Testis (tissue), 3 donors: ENCODE measurements around the gene SHC3. TPM values are rescaled to one million over a fixed set of nuclear protein-coding genes. Genes with fewer than 3 reads are reported as not detected.

Source experiments
- DNase-seq: peaks from one replicate; pipeline ENCODE4 v3.0.0-alpha.2; 2019
- H3K27ac ChIP-seq, 2 donors: fragments of 200-600 bp; sonication (generic); one replicate each; pipeline ENCODE4 v1.5.1; 2019
- H3K27me3 ChIP-seq: fragments of 200-600 bp; sonication (generic); one replicate; pipeline ENCODE4 v1.5.1; 2019
- H3K36me3 ChIP-seq: fragments of 200-600 bp; sonication (generic); one replicate; pipeline ENCODE4 v1.5.1; 2017; ENCODE audit warnings: low read depth; ENCODE audit errors: missing control alignments
- H3K4me1 ChIP-seq: fragments of 200-600 bp; sonication (generic); one replicate; pipeline ENCODE4 v1.5.1; 2019
- H3K4me3 ChIP-seq, 2 donors: fragments of 200-600 bp; sonication (generic); one replicate each; pipeline ENCODE4 v1.5.1; 2017 to 2019
- H3K9me3 ChIP-seq: fragments of 200-600 bp; sonication (generic); one replicate; pipeline ENCODE4 v1.5.1; 2017
- POLR2A ChIP-seq: fragments of 450-650 bp; IDR thresholded peaks from one replicate; pipeline ENCODE4 v1.6.1; 2017; ENCODE audit warnings: antibody characterized with exemption, mild to moderate bottlenecking, moderate library complexity
- WGBS, 2 donors: methylation state at CpG; one replicate each; pipeline ENCODE4 v1.1.5; 2018; 5-methylcytosine and 5-hydroxymethylcytosine counted together
- intact Hi-C: fragments of 100-400 bp; cut with DNase I; formaldehyde crosslinking; loops from one replicate; pipeline ENCODE4 v1.15.1; 2023; ENCODE audit warnings: low total_unique reads
- polyA plus RNA-seq: library from polyadenylated mRNA; stranded (reverse); fragments of 350-450 nt; fragmentation: Illumina TruSeq; extraction: RNeasy Lipid Tissue Mini Kit (QIAGEN cat#74804); gene quantifications from one replicate; pipeline ENCODE4 v1.2.3, GENCODE V29; 2014; ENCODE audit warnings: low read depth, low replicate concordance; ENCODE audit not compliant: insufficient read depth
- total RNA-seq, 2 donors: library from RNA; depleted of rRNA; stranded (reverse); fragments of >200 nt; gene quantifications; one replicate each; pipeline ENCODE4 v1.2.3, GENCODE V29; 2016
- TF ChIP-seq, protein P1 (sequence below), 3 experiments: fragments of 450-650 bp in 2 of 3; fragments of 200-600 bp in 1 of 3; sonication (generic) in 1 of 3; IDR thresholded peaks; one replicate each; pipeline ENCODE4 v1.5.1; 2016 to 2019; ENCODE audit warnings: antibody characterized with exemption in 3 of 3, mild to moderate bottlenecking in 2 of 3, moderate library complexity in 1 of 3

The SHC3 gene
- total and polyA plus RNA-seq, 3 donors from 2014 or later: 0.37 to 0.87 (median 0.82) TPM

DNA sequence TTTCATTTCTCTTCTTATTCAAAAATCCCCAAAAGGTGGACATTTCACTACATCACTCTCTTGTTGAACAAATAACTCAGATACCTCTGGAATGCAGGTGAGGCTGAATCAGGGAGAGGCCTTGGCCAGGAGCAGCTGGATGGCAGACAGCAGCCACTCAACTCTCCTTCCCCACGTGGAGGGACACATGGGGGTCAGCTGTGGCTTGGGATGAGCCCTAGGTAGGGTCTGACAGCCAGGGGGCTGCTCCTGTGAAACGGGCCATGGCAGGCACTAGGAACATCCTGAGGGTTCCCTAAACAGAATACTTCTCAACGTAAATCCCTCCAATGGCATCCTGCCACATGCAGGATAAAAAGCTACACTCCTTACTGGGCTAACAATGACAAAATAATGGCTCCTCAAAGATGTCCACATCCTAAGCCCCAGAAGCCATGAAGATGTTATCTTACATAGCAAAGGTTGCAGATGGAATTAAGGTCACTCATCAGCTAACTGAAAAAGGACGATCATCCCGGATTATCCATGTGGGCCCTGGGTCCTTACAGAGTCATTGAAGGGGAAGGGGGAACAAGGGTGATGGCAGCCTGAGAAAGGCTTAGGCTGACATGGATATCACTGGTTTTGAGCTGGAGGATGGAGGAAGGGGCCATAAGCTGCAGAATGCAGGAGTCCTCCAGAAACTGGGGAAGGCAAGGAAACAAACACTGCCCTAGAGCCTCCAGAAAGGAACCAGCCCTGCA, 218.7 kb downstream of the SHC3 start:
- intact Hi-C loops: no loop called here
- TF ChIP-seq, protein P1, sequence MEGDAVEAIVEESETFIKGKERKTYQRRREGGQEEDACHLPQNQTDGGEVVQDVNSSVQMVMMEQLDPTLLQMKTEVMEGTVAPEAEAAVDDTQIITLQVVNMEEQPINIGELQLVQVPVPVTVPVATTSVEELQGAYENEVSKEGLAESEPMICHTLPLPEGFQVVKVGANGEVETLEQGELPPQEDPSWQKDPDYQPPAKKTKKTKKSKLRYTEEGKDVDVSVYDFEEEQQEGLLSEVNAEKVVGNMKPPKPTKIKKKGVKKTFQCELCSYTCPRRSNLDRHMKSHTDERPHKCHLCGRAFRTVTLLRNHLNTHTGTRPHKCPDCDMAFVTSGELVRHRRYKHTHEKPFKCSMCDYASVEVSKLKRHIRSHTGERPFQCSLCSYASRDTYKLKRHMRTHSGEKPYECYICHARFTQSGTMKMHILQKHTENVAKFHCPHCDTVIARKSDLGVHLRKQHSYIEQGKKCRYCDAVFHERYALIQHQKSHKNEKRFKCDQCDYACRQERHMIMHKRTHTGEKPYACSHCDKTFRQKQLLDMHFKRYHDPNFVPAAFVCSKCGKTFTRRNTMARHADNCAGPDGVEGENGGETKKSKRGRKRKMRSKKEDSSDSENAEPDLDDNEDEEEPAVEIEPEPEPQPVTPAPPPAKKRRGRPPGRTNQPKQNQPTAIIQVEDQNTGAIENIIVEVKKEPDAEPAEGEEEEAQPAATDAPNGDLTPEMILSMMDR (IDR thresholded peaks at IDR 0.05): no peak
- TF ChIP-seq POLR2A: no peak
- H3K27me3 ChIP-seq: no peaks in the 10 kb centered on the region
- no peaks in the 10 kb centered on the region for H3K36me3 ChIP-seq
- H3K4me3 ChIP-seq: no peak overlapping the region
- no peak for DNase-seq
- 83 to 89% methylated on average over 5 of the region's 5 CpGs for WGBS, 2 donors
- H3K9me3 ChIP-seq: no peaks in the 10 kb centered on the region
- H3K4me1 ChIP-seq: no peaks in the 10 kb centered on the region
- no peak overlapping the region for H3K27ac ChIP-seq

DNA sequence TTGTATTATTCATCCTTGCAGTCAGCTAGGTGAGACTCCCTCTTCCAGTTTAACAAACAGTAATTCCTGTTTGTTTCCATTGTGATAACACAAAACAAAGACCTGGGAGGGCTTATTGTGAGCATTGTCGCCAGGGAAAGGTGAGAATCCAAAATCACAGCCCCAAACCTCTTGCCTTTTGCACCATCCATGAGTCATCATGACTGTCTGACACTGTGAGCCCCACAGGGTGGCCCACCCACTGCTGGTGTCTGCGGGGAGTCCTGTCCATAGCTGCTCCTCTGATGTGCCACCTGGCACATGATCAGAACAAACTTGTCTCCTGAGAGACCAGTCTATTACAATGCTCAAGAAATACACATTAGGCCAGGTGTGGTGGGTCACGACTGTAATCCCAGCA, 221.1 kb downstream of the SHC3 start:
- no peak for DNase-seq
- no peaks in the 10 kb centered on the region for H3K4me1 ChIP-seq
- no peaks in the 10 kb centered on the region for H3K9me3 ChIP-seq
- H3K36me3 ChIP-seq: no peaks in the 10 kb centered on the region
- intact Hi-C loops: no loop called here
- H3K4me3 ChIP-seq: no peak overlapping the region
- TF ChIP-seq POLR2A: no peak
- TF ChIP-seq, protein P1 (IDR thresholded peaks at IDR 0.05): no peak
- 75 to 93% methylated on average over 3 of the region's 3 CpGs for WGBS, 2 donors
- no peaks in the 10 kb centered on the region for H3K27me3 ChIP-seq
- H3K27ac ChIP-seq: no peak overlapping the region

Other genes starting within 250 kb of the SHC3 start
- gene S1PR3, start 187.3 kb downstream of the SHC3 start, total RNA-seq: 1 to 10 TPM; 4.5 to 7.2 TPM
- 7.0 TPM for gene S1PR3, start 187.3 kb downstream of the SHC3 start, polyA plus RNA-seq
- 100 to 1,000 TPM; 200 to 222 TPM for gene CKS2, start 132.4 kb upstream of the SHC3 start, total RNA-seq
- gene CKS2, start 132.4 kb upstream of the SHC3 start, polyA plus RNA-seq: 415 TPM
- 100 to 1,000 TPM; 127 to 176 TPM for gene SECISBP2, start 139.7 kb upstream of the SHC3 start, total RNA-seq
- gene SECISBP2, start 139.7 kb upstream of the SHC3 start, polyA plus RNA-seq: 145 TPM